ENCODE results near the gene TMEM167A.

- TF ChIP-seq POLR2A (IDR thresholded peaks at IDR 0.05; ENCODE audit: low read depth) = no peak
- no peak for TF ChIP-seq CTCF (IDR thresholded peaks at IDR 0.05)
These were observed 70.4 kb downstream of the TMEM167A start for GRCh38 chr5:83006683-83007283.

All from esophagus muscularis mucosa (tissue), 3 donors.